Keratinocyte (primary cell): Measurements from ENCODE around the gene RPL28. TPM values are rescaled to one million over a fixed set of nuclear protein-coding genes. Genes with fewer than 3 reads are reported as not detected.

ENCODE experiments used
- DNase-seq: peaks from one replicate; pipeline ENCODE4 v3.0.0-alpha.2; 2011; ENCODE audit warnings: low read depth, missing footprints, low spot score
- FAIRE-seq: peaks from 2 replicates; lab custom pipeline; 2011; peaks lifted over from hg19 to GRCh38; lab: Jason Lieb, UNC
- H2AFZ ChIP-seq: 2 replicates; pipeline ENCODE4 v1.6.0; 2012; ENCODE audit warnings: low read length, control low read depth, inconsistent platforms; ENCODE audit not compliant: control insufficient read depth
- H3K27ac ChIP-seq: 2 replicates; pipeline ENCODE4 v1.5.1; 2011; ENCODE audit warnings: low read length; ENCODE audit not compliant: control insufficient read depth, insufficient read depth
- H3K27me3 ChIP-seq: 3 replicates; pipeline ENCODE4 v1.6.0; 2011; ENCODE audit warnings: low read length; ENCODE audit not compliant: control insufficient read depth, insufficient read depth; ENCODE audit errors: extremely low read depth
- H3K36me3 ChIP-seq, 2 experiments: 2 replicates in 1 of 2; 3 replicates in 1 of 2; pipeline ENCODE4 v1.5.1; 2011; ENCODE audit warnings: low read length in 2 of 2, mild to moderate bottlenecking in 1 of 2; ENCODE audit not compliant: control insufficient read depth in 2 of 2, insufficient read depth in 2 of 2; ENCODE audit errors: extremely low read depth in 1 of 2
- H3K4me1 ChIP-seq: 3 replicates; pipeline ENCODE4 v1.5.1; 2011; ENCODE audit warnings: low read length; ENCODE audit not compliant: control insufficient read depth, insufficient read depth; ENCODE audit errors: extremely low read depth
- H3K4me2 ChIP-seq: 3 replicates; pipeline ENCODE4 v1.6.0; 2011; ENCODE audit warnings: low read depth, low read length; ENCODE audit not compliant: control insufficient read depth, insufficient read depth; ENCODE audit errors: extremely low read depth
- H3K4me3 ChIP-seq, 3 experiments: fragments of 200-600 bp in 1 of 3; sonication (generic) in 1 of 3; 2 replicates in 2 of 3; 3 replicates in 1 of 3; pipeline ENCODE4 v1.5.1; 2011 to 2016; ENCODE audit warnings: low read length in 3 of 3, mild to moderate bottlenecking in 3 of 3, control low read depth in 2 of 3, inconsistent platforms in 1 of 3, low read depth in 1 of 3, mixed read lengths in 1 of 3, mixed run types in 1 of 3, moderate library complexity in 1 of 3; ENCODE audit not compliant: control insufficient read depth in 2 of 3, insufficient read depth in 2 of 3; ENCODE audit errors: extremely low read depth in 1 of 3
- H3K79me2 ChIP-seq: 2 replicates; pipeline ENCODE4 v1.6.0; 2012; ENCODE audit warnings: low read length; ENCODE audit not compliant: control insufficient read depth, insufficient read depth
- H3K9ac ChIP-seq: 3 replicates; pipeline ENCODE4 v1.6.0; 2011; ENCODE audit warnings: low read length; ENCODE audit not compliant: control insufficient read depth, insufficient read depth; ENCODE audit errors: extremely low read depth
- H3K9me1 ChIP-seq: 3 replicates; pipeline ENCODE4 v1.6.0; 2011; ENCODE audit warnings: low read length; ENCODE audit not compliant: control insufficient read depth, insufficient read depth; ENCODE audit errors: extremely low read depth
- H3K9me3 ChIP-seq: 2 replicates; pipeline ENCODE4 v1.5.1; 2012; ENCODE audit warnings: low read depth, low read length; ENCODE audit not compliant: control insufficient read depth
- H4K20me1 ChIP-seq: 3 replicates; pipeline ENCODE4 v1.6.0; 2011; ENCODE audit warnings: low read length; ENCODE audit not compliant: control insufficient read depth, insufficient read depth; ENCODE audit errors: extremely low read depth
- EZH2 ChIP-seq: IDR thresholded peaks from one replicate; pipeline ENCODE4 v1.6.1; 2012; ENCODE audit warnings: inconsistent platforms, mild to moderate bottlenecking, low read length, moderate library complexity
- dilution Hi-C: fragments of 300-500 bp; cut with MboI; formaldehyde crosslinking; loops from one replicate; pipeline ENCODE4 v1.7.0; 2020; ENCODE audit warnings: low sequenced_read_pairs; ENCODE audit not compliant: extremely low pct_ligation_motif_present
- polyA plus RNA-seq, 5 experiments: library from polyadenylated mRNA; depleted of rRNA in 3 of 5; stranded (reverse) in 3 of 5; stranded (forward) in 1 of 5; unstranded in 1 of 5; fragments of >200 nt; gene quantifications; 1 replicate in 1 of 5; 2 replicates in 3 of 5; 3 replicates in 1 of 5; pipeline versions ENCODE4 v1.2.1 to v1.2.3, GENCODE V29; 2011 to 2012; ENCODE audit warnings: missing spikeins in 2 of 5, low read depth in 1 of 5, low replicate concordance in 1 of 5
- TF ChIP-seq, protein P1 (sequence below), 3 experiments: IDR thresholded peaks in 1 of 3; conservative IDR thresholded peaks in 1 of 3; optimal IDR thresholded peaks in 1 of 3; 2 replicates in 2 of 3; 3 replicates in 1 of 3; pipeline versions ENCODE3 to v1.5.1; 2011; ENCODE audit warnings: low read length in 3 of 3, mild to moderate bottlenecking in 3 of 3, moderate library complexity in 2 of 3, control low read depth in 1 of 3, inconsistent platforms in 1 of 3; ENCODE audit not compliant: insufficient read depth in 2 of 3; ENCODE audit errors: extremely low read depth in 1 of 3

The RPL28 gene
- polyA plus RNA-seq, 1 donor (not counting 4 experiments of a cell fraction or from before 2014, with no cell fraction given), result 282 TPM

GRCh38 chr19:55423225-55424005 lies 37.7 kb downstream of the RPL28 start:
- TF ChIP-seq, protein P1, sequence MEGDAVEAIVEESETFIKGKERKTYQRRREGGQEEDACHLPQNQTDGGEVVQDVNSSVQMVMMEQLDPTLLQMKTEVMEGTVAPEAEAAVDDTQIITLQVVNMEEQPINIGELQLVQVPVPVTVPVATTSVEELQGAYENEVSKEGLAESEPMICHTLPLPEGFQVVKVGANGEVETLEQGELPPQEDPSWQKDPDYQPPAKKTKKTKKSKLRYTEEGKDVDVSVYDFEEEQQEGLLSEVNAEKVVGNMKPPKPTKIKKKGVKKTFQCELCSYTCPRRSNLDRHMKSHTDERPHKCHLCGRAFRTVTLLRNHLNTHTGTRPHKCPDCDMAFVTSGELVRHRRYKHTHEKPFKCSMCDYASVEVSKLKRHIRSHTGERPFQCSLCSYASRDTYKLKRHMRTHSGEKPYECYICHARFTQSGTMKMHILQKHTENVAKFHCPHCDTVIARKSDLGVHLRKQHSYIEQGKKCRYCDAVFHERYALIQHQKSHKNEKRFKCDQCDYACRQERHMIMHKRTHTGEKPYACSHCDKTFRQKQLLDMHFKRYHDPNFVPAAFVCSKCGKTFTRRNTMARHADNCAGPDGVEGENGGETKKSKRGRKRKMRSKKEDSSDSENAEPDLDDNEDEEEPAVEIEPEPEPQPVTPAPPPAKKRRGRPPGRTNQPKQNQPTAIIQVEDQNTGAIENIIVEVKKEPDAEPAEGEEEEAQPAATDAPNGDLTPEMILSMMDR (optimal IDR thresholded peaks at IDR 0.05 in 1 of 3, IDR thresholded peaks at IDR 0.05 in 1 of 3, conservative IDR thresholded peaks at IDR 0.05 in 1 of 3; ENCODE audit: extremely low read depth in 1 of 3, insufficient read depth in 2 of 3, low read length in 3 of 3), result no peak
- TF ChIP-seq EZH2, result no peak
- DNase-seq (no peak), FAIRE-seq (no peak)
- Histone ChIP-seq H3K79me2 (no peaks in the 10 kb centered on the region), H3K9ac (no peak overlapping the region), H3K9me1 (no peaks in the 10 kb centered on the region), H3K27ac (no peak overlapping the region), H3K4me3 (no peak overlapping the region), H2AFZ (no peak overlapping the region), H4K20me1 (no peaks in the 10 kb centered on the region), H3K27me3 (peaks cover 9% of the 10 kb centered on the region), H3K4me2 (no peak overlapping the region), H3K36me3 (no peaks in the 10 kb centered on the region), H3K9me3 (no peaks in the 10 kb centered on the region), H3K4me1 (peaks cover 4% of the 10 kb centered on the region)
- dilution Hi-C loops, result no loop called here

DNA sequence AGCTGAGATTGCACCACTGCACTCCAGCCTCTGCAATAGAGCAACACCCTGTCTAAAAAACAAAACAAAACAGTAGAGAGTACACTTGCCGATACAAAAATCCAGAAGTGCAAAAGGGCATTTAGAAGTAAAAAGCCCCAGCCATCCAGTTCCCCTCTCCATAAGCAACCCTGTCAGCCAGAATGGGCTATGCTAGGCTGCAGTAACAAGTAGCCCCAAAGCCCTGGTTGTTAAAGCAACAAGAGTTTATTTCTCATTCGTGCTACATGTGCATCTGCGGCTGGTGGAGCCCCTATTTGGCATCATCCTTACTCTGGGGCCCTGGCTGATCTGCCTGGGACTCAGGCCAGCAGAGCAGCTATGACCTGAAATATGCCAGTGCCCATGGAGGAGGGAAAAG lies 38.8 kb downstream of the RPL28 start:
- Histone ChIP-seq H2AFZ (no peak overlapping the region), H3K9me1 (no peaks in the 10 kb centered on the region), H3K9ac (no peak overlapping the region), H3K27ac (no peak overlapping the region), H4K20me1 (no peaks in the 10 kb centered on the region), H3K27me3 (peaks cover 7% of the 10 kb centered on the region), H3K9me3 (no peaks in the 10 kb centered on the region), H3K4me3 (no peak overlapping the region), H3K36me3 (no peaks in the 10 kb centered on the region), H3K79me2 (no peaks in the 10 kb centered on the region), H3K4me1 (peaks cover 4% of the 10 kb centered on the region), H3K4me2 (no peak overlapping the region)
- FAIRE-seq (no peak), DNase-seq (no peak)
- dilution Hi-C loops, result no loop called here
- TF ChIP-seq, protein P1 (optimal IDR thresholded peaks at IDR 0.05 in 1 of 3, IDR thresholded peaks at IDR 0.05 in 1 of 3, conservative IDR thresholded peaks at IDR 0.05 in 1 of 3; ENCODE audit: extremely low read depth in 1 of 3, insufficient read depth in 2 of 3, low read length in 3 of 3), result no peak
- no peak for TF ChIP-seq EZH2
